Skeletal muscle satellite cell (primary cell): ENCODE measurements around the gene VMAC.

Experiments
- H3K27me3 ChIP-seq: 2 replicates; pipeline ENCODE4 v1.7.0; 2013; ENCODE audit warnings: low read length; ENCODE audit not compliant: control insufficient read depth, insufficient read depth
- H3K36me3 ChIP-seq: 2 replicates; pipeline ENCODE4 v1.7.0; 2013; ENCODE audit warnings: mild to moderate bottlenecking, control low read depth, low read length; ENCODE audit not compliant: insufficient read depth
- H3K4me1 ChIP-seq: 2 replicates; pipeline ENCODE4 v1.7.0; 2013; ENCODE audit warnings: low read length; ENCODE audit not compliant: control insufficient read depth, insufficient read depth
- H3K4me2 ChIP-seq: 2 replicates; pipeline ENCODE4 v1.7.0; 2013; ENCODE audit warnings: mild to moderate bottlenecking, low read length
- H3K4me3 ChIP-seq: 2 replicates; pipeline ENCODE4 v1.7.0; 2013; ENCODE audit warnings: low read length
- H3K9ac ChIP-seq: 2 replicates; pipeline ENCODE4 v1.7.0; 2013; ENCODE audit warnings: mild to moderate bottlenecking, low read depth, low read length, moderate library complexity
- H3K9me3 ChIP-seq: replicated peaks from 2 replicates; pipeline ENCODE4 v1.7.0; 2013; ENCODE audit warnings: mild to moderate bottlenecking, control low read depth, low read length

VMAC gene

DNA sequence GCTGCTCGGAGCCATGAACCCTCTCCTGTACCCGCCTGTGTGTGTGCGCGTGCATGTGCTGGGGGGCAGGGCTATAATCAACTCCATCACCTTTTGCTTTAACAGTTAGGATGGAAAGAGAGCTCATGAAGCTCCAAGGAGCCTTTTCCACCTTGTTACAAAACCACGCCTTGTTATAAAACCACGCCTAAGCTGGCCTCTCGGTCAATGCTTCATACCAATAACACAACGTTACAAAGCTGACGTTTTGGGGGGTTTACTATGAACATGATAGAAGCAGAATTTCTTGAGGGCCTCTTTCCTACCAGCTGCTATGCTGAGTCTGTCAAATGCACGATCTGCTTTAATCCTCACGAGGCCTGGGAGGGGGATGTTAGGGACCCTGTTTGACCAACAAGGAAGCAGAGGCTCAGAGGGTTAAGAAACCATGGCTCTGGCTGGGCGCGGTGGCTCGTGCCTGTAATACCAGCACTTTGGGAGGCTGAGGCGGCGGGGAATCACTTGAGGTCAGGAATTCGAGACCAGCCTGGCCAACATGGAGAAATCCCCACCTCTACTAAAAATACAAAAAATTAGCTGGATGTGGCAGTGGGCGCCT lies 21.3 kb downstream of the VMAC start:
- no peaks in the 10 kb centered on the region for H3K9me3 ChIP-seq
- no peak overlapping the region for H3K9ac ChIP-seq
- no peak overlapping the region for H3K4me3 ChIP-seq
- no peaks in the 10 kb centered on the region for H3K27me3 ChIP-seq
- no peaks in the 10 kb centered on the region for H3K4me1 ChIP-seq
- no peak overlapping the region for H3K4me2 ChIP-seq
- peaks cover 94% of the 10 kb centered on the region for H3K36me3 ChIP-seq

DNA sequence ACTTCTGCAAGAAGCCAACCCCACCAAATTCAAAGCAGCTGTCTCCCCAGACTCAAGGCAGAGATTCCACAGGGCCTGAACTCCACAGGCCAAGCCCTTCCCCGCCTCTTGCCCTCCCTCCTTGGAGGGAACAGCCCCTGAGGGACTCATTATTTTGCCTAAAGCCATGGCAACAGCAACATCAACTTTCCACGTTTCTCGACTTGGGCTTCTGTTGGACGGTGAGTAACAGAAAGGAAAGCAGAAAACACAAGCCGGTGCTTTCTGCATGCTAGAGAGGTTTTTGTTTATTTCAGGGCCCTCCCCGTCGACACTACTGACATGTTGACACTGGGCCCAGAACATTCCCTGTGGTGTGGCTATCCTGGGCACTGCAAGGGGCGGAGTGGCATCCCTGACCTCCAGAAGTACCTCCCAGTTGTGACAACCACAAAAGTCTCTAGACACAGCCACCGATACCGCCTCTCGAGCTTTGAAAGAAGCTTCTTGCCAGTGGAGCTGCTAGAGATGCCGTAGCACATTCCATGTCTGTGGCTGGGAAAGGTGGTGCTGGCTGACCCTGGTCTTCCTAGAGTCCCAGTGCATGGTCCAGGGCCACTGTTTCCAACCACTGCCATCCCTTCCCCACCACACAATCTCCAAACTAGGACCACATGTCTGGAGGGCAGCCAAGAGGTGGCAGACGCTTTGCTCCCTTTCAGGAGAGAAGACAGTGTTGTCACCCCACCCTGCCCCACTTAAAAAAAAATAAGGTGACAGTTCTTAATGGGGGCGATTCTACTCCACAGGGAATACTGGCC lies 22.2 kb downstream of the VMAC start:
- Histone ChIP-seq H3K27me3 (no peaks in the 10 kb centered on the region), H3K9ac (no peak overlapping the region), H3K4me3 (no peak overlapping the region), H3K9me3 (no peaks in the 10 kb centered on the region), H3K4me1 (no peaks in the 10 kb centered on the region), H3K4me2 (no peak overlapping the region), H3K36me3 (peaks cover 92% of the 10 kb centered on the region)

DNA sequence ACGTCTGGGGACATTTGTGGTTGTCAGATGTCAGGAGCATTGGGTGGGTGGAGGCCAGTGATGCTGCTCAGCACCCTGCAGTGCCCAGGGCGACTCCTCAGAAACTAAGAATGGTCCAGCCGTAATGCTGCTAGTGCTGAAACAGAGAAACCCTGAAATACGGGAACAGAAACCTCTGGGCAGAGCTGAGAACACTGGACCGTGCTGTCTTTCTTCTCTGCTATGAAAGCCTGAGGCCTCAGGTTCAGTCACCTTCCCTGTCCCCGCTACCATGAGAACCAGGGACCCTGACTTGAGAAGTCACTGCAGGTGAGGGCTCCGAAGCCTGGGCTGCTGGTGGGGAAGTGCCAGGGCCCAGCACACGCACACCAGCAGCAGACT lies 22.8 kb downstream of the VMAC start:
- H3K9me3 ChIP-seq = no peaks in the 10 kb centered on the region
- no peak overlapping the region for H3K4me2 ChIP-seq
- no peak overlapping the region for H3K9ac ChIP-seq
- H3K36me3 ChIP-seq = peaks cover 92% of the 10 kb centered on the region
- H3K4me1 ChIP-seq = no peaks in the 10 kb centered on the region
- H3K27me3 ChIP-seq = no peaks in the 10 kb centered on the region
- H3K4me3 ChIP-seq = no peak overlapping the region

DNA sequence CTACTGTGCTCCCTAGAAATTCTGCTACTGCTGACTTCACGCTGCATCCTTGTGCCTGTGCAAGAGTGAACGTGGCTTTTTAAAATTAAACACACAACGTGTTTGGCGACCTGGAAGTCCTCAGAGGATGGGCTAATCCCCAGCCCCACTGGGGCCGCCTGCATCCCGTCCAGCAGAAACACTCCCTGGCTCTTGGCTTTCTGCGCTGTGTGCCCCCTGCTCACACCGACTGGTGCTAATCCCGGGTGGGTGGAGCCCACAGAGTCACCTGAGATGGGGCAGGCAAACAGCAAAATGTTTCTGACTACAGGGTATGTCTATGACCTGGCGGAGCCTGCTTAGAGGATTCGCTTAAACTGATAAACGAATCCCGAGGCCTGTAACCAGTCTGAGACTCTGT lies 24.5 kb downstream of the VMAC start:
- Histone ChIP-seq H3K36me3 (peaks cover 95% of the 10 kb centered on the region), H3K27me3 (no peaks in the 10 kb centered on the region), H3K4me2 (no peak overlapping the region), H3K4me1 (peaks cover 3% of the 10 kb centered on the region), H3K4me3 (no peak overlapping the region), H3K9ac (no peak overlapping the region), H3K9me3 (no peaks in the 10 kb centered on the region)

DNA sequence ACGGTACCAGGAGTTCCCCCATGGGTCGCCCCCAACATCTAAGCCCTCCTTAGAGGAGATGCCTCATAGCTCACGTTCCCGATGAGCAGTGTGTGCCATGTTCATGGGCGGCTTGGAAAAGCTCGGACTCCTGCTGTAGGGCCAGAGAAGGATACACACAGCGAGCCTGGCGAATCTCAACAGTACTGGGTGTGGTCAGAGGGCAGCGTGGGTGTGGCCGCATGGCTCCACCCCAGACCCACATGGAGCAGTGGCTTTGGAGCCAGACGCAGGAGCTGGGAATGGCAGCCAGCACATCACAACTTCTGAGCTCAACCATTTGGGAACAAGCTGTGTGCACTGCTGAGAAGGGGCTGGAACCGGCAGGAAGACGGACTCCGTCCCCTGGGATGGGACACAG lies 25.0 kb downstream of the VMAC start:
- Histone ChIP-seq H3K4me1 (peaks cover 7% of the 10 kb centered on the region), H3K9ac (no peak overlapping the region), H3K9me3 (no peaks in the 10 kb centered on the region), H3K36me3 (peaks cover 90% of the 10 kb centered on the region), H3K4me2 (no peak overlapping the region), H3K4me3 (no peak overlapping the region), H3K27me3 (no peaks in the 10 kb centered on the region)

DNA sequence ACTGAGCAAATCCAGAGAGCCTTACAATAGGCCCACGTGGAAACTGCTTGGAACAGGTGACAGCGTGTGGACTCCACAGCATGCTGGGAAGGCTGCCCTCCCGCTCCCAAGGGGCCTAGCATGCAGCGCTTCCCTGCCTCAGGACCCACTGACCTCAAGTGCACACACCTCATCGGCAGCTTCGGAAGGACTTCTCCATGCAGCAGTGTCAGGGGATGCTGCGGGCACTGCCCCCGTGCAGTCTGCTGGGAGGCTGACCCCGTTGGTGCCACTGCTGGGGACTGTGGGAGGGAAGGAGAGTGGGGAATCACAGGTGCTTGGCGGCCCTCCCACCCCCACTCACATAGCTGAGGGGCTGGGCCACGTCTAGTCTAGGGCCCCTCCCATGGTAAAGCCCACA lies 26.6 kb downstream of the VMAC start:
- Histone ChIP-seq H3K4me2 (no peak overlapping the region), H3K36me3 (peaks cover 75% of the 10 kb centered on the region), H3K4me3 (no peak overlapping the region), H3K4me1 (peaks cover 22% of the 10 kb centered on the region), H3K27me3 (no peaks in the 10 kb centered on the region), H3K9me3 (no peaks in the 10 kb centered on the region), H3K9ac (no peak overlapping the region)

DNA sequence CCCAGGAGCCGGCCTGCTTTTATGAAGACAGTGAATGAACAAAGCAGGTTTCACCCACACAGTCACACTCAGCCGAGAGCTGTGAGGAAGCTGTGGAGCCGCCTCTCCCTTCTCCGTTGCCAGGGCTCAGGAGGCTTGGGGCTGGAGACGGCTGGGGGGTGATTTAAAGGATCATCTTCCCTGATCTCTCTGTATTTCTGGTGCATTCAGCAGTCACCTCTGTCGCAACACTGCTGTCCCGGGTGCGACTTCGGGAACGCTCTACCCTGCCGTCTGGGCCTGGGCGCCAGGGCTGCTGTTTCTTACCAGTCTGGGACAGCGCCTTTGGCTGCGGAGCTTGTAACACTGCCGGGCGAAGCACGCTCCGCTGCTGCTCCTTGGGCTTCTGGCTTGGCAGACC lies 27.5 kb downstream of the VMAC start:
- H3K4me2 ChIP-seq = no peak overlapping the region
- no peak overlapping the region for H3K9ac ChIP-seq
- H3K4me1 ChIP-seq = peaks cover 22% of the 10 kb centered on the region
- no peak overlapping the region for H3K4me3 ChIP-seq
- H3K36me3 ChIP-seq = peaks cover 68% of the 10 kb centered on the region
- H3K9me3 ChIP-seq = no peaks in the 10 kb centered on the region
- H3K27me3 ChIP-seq = no peaks in the 10 kb centered on the region

DNA sequence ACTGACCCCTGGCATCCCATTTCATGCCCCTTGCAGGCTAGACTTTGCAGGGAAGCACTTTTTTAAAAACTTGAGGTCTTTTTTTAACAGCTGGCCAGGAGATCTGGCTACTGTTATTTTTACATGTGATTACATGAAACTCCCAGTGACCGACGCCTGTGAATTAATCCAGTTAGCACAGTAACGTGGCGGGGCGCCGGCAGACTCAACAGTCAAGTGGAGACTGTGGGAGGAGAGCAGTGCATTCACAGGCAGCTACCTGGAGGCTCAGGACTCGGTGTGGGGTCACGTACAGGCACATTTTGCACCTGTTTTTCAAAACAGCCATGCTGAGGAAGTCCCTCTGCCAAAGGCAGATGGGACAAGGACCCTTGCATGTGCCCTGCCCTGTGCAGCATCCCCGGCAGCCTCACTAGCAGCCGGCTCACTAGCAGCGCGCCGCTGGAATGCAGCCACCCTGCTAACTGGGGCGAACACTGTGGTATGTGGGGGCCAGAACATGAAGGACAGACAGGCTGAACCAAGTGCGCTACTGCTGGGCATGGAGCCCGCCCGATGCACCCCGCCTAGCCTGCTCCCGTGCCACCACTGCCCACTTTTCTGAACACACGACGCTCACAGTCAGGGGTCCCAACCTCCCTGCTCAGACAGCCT lies 28.1 kb downstream of the VMAC start:
- no peak overlapping the region for H3K4me2 ChIP-seq
- H3K27me3 ChIP-seq = no peaks in the 10 kb centered on the region
- no peaks in the 10 kb centered on the region for H3K9me3 ChIP-seq
- H3K9ac ChIP-seq = no peak overlapping the region
- H3K4me3 ChIP-seq = no peak overlapping the region
- H3K4me1 ChIP-seq = peaks cover 22% of the 10 kb centered on the region
- peaks cover 68% of the 10 kb centered on the region for H3K36me3 ChIP-seq

DNA sequence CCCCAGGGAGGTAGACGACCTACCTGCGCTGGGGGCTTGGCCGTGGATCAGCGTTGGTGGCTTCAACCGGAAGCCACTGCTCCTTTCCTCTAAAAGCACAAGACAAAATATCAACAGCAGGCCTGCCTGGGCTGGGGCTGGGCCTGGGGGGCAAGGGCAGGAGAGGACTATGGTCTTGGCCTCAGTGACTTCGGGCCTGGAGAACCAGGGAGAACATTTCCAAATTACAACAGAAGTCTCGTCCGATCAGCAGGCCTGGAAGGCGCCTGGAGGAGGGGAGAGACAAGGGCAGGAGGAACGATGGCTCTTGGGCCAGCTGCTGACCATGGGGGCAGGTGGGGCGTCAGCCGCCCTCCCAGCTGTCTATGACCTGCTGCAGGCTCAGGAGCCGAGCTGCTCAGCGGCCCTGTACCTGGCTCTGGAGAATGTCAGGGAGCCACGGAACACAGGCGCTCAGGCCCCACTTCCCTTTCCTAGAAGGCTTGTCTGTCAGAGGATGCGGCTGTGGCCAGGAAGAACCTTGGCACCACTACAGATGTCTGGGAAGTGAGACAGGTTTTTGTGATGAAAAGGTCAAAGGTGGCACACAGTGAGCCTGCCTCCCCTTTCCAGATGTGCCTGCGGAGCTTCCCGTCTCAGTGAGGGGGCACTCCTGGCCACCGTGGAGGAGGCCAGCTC lies 28.9 kb downstream of the VMAC start:
- Histone ChIP-seq H3K36me3 (peaks cover 62% of the 10 kb centered on the region), H3K27me3 (no peaks in the 10 kb centered on the region), H3K9ac (no peak overlapping the region), H3K4me3 (no peak overlapping the region), H3K4me1 (peaks cover 22% of the 10 kb centered on the region), H3K4me2 (no peak overlapping the region), H3K9me3 (no peaks in the 10 kb centered on the region)

DNA sequence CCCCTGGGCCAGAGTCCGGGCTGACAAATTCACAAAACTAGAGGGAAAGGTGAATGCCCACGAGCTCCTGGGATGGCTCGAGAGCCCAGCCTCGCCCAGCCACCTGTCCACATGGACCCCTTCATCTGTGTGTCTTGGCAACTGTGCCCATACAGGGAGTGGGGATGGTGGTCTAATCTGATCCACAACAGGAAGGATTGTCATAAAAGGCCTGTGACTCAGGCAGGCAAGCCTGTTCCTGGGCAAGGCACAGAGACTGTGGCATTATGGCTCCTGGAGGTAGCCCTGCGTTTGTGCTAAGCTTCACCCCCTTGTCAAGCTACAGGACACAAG lies 29.4 kb downstream of the VMAC start:
- Histone ChIP-seq H3K4me1 (peaks cover 22% of the 10 kb centered on the region), H3K9ac (no peak overlapping the region), H3K4me3 (no peak overlapping the region), H3K36me3 (peaks cover 57% of the 10 kb centered on the region), H3K4me2 (no peak overlapping the region), H3K9me3 (no peaks in the 10 kb centered on the region), H3K27me3 (no peaks in the 10 kb centered on the region)

DNA sequence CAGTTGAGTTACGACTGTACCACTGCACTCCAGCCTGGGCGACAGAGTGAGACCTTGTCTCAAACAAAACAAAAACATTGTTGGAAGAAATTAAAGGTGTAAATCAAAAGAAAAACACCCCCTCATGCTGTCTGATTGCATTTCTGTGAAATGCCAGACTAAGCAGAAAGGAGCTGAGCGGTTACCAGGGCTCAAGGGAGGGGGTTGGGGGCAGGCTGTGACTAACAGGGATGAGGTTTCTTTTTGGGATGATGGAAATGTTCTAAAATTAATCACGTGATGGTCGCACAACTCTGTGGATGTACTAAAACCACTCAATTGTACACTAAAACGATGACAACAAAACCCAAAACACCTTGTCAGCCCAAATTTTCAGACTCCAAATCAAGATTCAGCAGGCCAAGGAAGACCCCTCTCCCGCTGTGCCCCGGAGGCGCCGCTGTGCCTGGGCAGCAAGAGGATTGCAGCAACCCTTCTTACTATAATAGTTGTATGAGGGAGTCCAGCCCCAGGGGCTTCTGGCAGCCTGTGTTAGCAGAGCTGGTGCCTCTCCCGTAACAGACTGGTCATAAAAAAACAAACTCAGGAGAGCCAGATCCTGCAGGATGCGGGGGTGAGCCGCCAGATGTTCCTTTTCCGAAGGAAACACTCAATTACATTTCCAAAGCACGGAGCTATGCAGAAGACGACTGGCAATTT lies 30.3 kb downstream of the VMAC start:
- H3K4me2 ChIP-seq = peak overlapping the region; percentile 23
- H3K9ac ChIP-seq = no peak overlapping the region
- peaks cover 22% of the 10 kb centered on the region for H3K4me1 ChIP-seq
- peaks cover 54% of the 10 kb centered on the region for H3K36me3 ChIP-seq
- no peak overlapping the region for H3K4me3 ChIP-seq
- no peaks in the 10 kb centered on the region for H3K9me3 ChIP-seq
- no peaks in the 10 kb centered on the region for H3K27me3 ChIP-seq
